Pancreas (tissue), 10 donors: ENCODE data around the gene AK9. TPM values are rescaled to one million over a fixed set of nuclear protein-coding genes. Genes with fewer than 3 reads are reported as not detected.

Experiments used
- ATAC-seq, 4 donors: fragments of 200-7000 bp; cut with Tn5 transposase; one replicate each; pipeline versions ENCODE4 v1.8.0 to v1.9.1; 2020; ENCODE audit warnings: mild to moderate bottlenecking in 4 of 4, moderate library complexity in 4 of 4
- DNase-seq, 6 donors: peaks; one replicate each; pipeline ENCODE4 v3.0.0-alpha.2; 2020
- FAIRE-seq: peaks from 2 replicates; lab custom pipeline; 2012; peaks lifted over from hg19 to GRCh38; lab: Jason Lieb, UNC
- H3K27ac ChIP-seq, 4 donors: fragments of 200-600 bp; sonication (generic); 1 replicate in 3 of 4; 2 replicates in 1 of 4; pipeline versions ENCODE4 v1.5.0 to v1.8.0; 2020
- H3K27me3 ChIP-seq, 4 donors: fragments of 200-600 bp; one replicate each; pipeline ENCODE4 v1.8.0; 2021
- H3K36me3 ChIP-seq, 3 donors: fragments of 200-600 bp; sonication (generic) in 1 of 3; one replicate each; pipeline versions ENCODE4 v1.5.0 to v1.8.0; 2020 to 2021
- H3K4me1 ChIP-seq, 3 donors: fragments of 200-600 bp; one replicate each; pipeline ENCODE4 v1.8.0; 2021
- H3K4me3 ChIP-seq, 4 donors: fragments of 200-600 bp; sonication (generic) in 2 of 4; one replicate each; pipeline versions ENCODE4 v1.5.0 to v1.8.0; 2020 to 2021
- H3K9me3 ChIP-seq, 4 donors: fragments of 200-600 bp; one replicate each; pipeline ENCODE4 v1.8.0; 2021
- WGBS, 2 donors: extraction: QIAGEN DNeasy Blood & Tissue Kit; methylation state at CpG; one replicate each; pipeline ENCODE4 v1.1.7; 2013; 5-methylcytosine and 5-hydroxymethylcytosine counted together
- intact Hi-C, 3 donors: fragments of 100-400 bp; cut with DNase I; formaldehyde crosslinking; loops; one replicate each; pipeline versions ENCODE4 v1.11.1 to v1.14.2; 2022
- polyA plus RNA-seq, 2 donors: library from polyadenylated mRNA; stranded (reverse); fragments of 200-250 nt; gene quantifications; one replicate each; pipeline ENCODE4 v1.2.3, GENCODE V29; 2013
- total RNA-seq, 6 donors: library from RNA; stranded (reverse); fragmentation: NEBNext Ultra II Directional in 4 of 6; extraction: Animal tissue kit (Norgen Biotek cat#: 25700) in 4 of 6; gene quantifications; one replicate each; pipeline versions ENCODE4 v1.2.1 to v1.2.4, GENCODE V29; 2021 to 2023
- TF ChIP-seq, protein P1 (sequence below), 4 donors: fragments of 200-600 bp; sonication (generic) in 3 of 4; IDR thresholded peaks; one replicate each; pipeline versions ENCODE4 v1.5.0 to v1.8.0; 2021; ENCODE audit warnings: antibody characterized with exemption in 4 of 4
- donor health status: healthy with polysubstance abuse.
- donor health status: DM: no; HTN: no; CAD: no; lungs with moderate emphysema.
- donor health status: DM: no; HTN: no; CAD: no.
- donor health status: control.
- donor health status: control.
- donor health status: Bipolar disorder and iron deficiency.
- donor health status: DM: yes; HTN: yes; CAD: no.
- donor health status: DM: no; HTN: no; CAD: no.
- donor health status: DM: no; HTN: no; CAD: no.
- donor health status: DM: yes; HTN: yes; CAD: no.

AK9 gene
- total and polyA plus RNA-seq, 8 donors = 2.0 to 6.0 (median 3.6) TPM

DNA sequence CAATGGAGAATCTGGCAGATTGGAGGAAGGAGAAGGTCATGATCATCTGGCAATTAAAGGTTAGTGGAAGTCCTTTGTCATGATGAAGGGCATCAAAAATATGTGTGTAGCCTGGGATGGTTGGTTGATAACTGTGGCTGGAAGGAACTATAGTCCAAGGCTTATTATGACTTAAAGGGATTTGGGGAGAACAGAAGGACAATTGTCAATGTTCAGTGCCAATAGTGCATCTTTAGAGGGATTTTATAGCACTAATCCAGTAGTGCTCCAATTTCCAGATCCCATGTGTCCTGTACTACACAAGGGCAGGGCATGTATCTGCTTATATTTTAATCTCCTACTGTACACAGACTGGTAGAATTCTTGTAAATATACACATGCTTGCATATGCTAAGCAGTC lies 203.0 kb downstream of the AK9 start:
- Histone ChIP-seq H3K9me3 (no peaks in the 10 kb centered on the region), H3K27ac (no peak overlapping the region), H3K4me3 (no peak overlapping the region), H3K36me3 (no peaks in the 10 kb centered on the region), H3K27me3 (no peaks in the 10 kb centered on the region), H3K4me1 (no peaks in the 10 kb centered on the region)
- TF ChIP-seq, protein P1, sequence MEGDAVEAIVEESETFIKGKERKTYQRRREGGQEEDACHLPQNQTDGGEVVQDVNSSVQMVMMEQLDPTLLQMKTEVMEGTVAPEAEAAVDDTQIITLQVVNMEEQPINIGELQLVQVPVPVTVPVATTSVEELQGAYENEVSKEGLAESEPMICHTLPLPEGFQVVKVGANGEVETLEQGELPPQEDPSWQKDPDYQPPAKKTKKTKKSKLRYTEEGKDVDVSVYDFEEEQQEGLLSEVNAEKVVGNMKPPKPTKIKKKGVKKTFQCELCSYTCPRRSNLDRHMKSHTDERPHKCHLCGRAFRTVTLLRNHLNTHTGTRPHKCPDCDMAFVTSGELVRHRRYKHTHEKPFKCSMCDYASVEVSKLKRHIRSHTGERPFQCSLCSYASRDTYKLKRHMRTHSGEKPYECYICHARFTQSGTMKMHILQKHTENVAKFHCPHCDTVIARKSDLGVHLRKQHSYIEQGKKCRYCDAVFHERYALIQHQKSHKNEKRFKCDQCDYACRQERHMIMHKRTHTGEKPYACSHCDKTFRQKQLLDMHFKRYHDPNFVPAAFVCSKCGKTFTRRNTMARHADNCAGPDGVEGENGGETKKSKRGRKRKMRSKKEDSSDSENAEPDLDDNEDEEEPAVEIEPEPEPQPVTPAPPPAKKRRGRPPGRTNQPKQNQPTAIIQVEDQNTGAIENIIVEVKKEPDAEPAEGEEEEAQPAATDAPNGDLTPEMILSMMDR (IDR thresholded peaks at IDR 0.05) = no peak
- intact Hi-C loops = no loop called here
- DNase-seq (no peak), FAIRE-seq (no peak), ATAC-seq (no peak)

GRCh38 chr6:109486068-109486467 lies 204.9 kb downstream of the AK9 start:
- no peaks in the 10 kb centered on the region for H3K36me3 ChIP-seq
- intact Hi-C loops = no loop called here
- H3K4me3 ChIP-seq = no peak overlapping the region
- TF ChIP-seq, protein P1 (IDR thresholded peaks at IDR 0.05) = no peak
- H3K27me3 ChIP-seq = no peaks in the 10 kb centered on the region
- 67 to 79% methylated on average over 1 of the region's 1 CpG for WGBS, 2 donors
- no peak for ATAC-seq
- DNase-seq = no peak
- H3K9me3 ChIP-seq = no peaks in the 10 kb centered on the region
- no peak overlapping the region for H3K27ac ChIP-seq
- H3K4me1 ChIP-seq = peaks cover 4 to 10% (median 5%) of the 10 kb centered on the region in 3 donors
- no peak for FAIRE-seq

- DNase-seq (no peak), ATAC-seq (no peak), FAIRE-seq (no peak)
- Histone ChIP-seq H3K9me3 (no peaks in the 10 kb centered on the region), H3K27me3 (no peaks in the 10 kb centered on the region), H3K4me3 (no peak overlapping the region), H3K36me3 (no peaks in the 10 kb centered on the region), H3K4me1 (peaks cover 5 to 17% (median 6%) of the 10 kb centered on the region in 3 donors), H3K27ac (no peak overlapping the region)
- WGBS, 2 donors = 76% methylated on average over 3 of the region's 3 CpGs
- intact Hi-C loops = no loop called here
- TF ChIP-seq, protein P1 (IDR thresholded peaks at IDR 0.05) = no peak
These were observed 205.6 kb downstream of the AK9 start for GRCh38 chr6:109485266-109485935.

- TF ChIP-seq, protein P1 (IDR thresholded peaks at IDR 0.05) = no peak
- Histone ChIP-seq H3K4me3 (peak overlapping the region in 2 of 4 donors; percentile 29 to 99), H3K9me3 (no peaks in the 10 kb centered on the region), H3K4me1 (peaks cover 5 to 28% (median 10%) of the 10 kb centered on the region in 3 donors), H3K27ac (no peak overlapping the region), H3K36me3 (no peaks in the 10 kb centered on the region), H3K27me3 (no peaks in the 10 kb centered on the region)
- ATAC-seq (no peak), DNase-seq (no peak), FAIRE-seq (no peak)
- intact Hi-C loops = no loop called here
- 35 to 44% methylated on average over 3 of the region's 3 CpGs for WGBS, 2 donors
These were observed 206.9 kb downstream of the AK9 start for GRCh38 chr6:109484122-109484521.

DNA sequence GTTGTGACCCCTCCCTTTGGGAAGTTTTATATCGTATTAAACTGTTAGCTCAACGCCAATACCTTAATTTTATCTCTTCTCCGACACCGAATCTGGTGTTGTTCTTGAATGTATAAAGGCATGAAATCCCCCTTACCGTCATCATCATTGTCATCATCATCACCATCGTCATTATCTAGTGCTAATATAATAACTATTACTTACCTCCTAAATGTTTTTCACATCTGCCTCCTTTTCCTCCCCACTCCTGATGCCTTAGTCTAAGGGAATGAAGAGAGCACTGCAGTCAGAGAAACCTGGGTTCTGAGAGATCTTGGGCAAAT lies 207.3 kb downstream of the AK9 start:
- DNase-seq = no peak
- ATAC-seq = no peak
- WGBS, 2 donors = 0% methylated on average over 6 of the region's 6 CpGs
- Histone ChIP-seq H3K36me3 (no peaks in the 10 kb centered on the region), H3K9me3 (no peaks in the 10 kb centered on the region), H3K27me3 (no peaks in the 10 kb centered on the region), H3K4me3 (peak overlapping the region in 3 of 4 donors; percentile 29 to 99 (median 93)), H3K27ac (no peak overlapping the region), H3K4me1 (peaks cover 5 to 33% (median 10%) of the 10 kb centered on the region in 3 donors)
- FAIRE-seq = no peak
- intact Hi-C loops = no loop called here
- TF ChIP-seq, protein P1 (IDR thresholded peaks at IDR 0.05) = no peak
